B cell (primary cell): ENCODE measurements around the gene KLHL7.

ENCODE experiments used
- EZH2 ChIP-seq: IDR thresholded peaks from 2 replicates; pipeline ENCODE4 v1.6.1; 2012; ENCODE audit warnings: borderline replicate concordance, low read depth, mild to moderate bottlenecking, moderate library complexity, low read length; ENCODE audit not compliant: insufficient read depth, poor library complexity, severe bottlenecking
- TF ChIP-seq, protein P1 (sequence below): fragments of 200-600 bp; IDR thresholded peaks from one replicate; pipeline ENCODE4 v1.8.0; 2022; ENCODE audit warnings: antibody characterized with exemption, mild to moderate bottlenecking

DNA sequence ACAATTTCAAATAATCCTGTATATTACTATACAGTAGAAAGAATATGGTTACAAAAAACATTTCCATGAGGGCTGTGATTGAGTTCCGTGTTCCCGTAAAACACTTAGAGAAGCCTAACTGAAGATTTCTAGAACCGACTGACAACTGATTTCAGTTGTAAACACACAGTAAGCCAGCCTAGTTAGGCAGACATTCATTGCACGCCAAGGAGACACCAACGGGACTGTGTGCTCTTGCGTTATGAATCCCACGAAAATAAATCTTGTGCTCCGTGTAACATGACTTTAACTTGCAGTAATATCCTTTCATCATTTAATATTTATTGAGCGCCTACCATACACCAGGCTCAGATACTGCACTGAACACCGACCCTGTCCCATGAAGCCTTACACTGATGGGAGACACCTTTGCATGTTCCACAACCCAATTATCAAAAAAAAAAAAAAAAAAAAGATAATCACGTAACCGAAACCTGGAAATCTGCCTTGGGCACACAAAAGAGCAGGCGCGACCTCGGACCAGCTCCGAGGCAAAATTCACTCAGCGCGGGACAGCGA is 420 bp upstream of the KLHL7 start:
- TF ChIP-seq, protein P1, sequence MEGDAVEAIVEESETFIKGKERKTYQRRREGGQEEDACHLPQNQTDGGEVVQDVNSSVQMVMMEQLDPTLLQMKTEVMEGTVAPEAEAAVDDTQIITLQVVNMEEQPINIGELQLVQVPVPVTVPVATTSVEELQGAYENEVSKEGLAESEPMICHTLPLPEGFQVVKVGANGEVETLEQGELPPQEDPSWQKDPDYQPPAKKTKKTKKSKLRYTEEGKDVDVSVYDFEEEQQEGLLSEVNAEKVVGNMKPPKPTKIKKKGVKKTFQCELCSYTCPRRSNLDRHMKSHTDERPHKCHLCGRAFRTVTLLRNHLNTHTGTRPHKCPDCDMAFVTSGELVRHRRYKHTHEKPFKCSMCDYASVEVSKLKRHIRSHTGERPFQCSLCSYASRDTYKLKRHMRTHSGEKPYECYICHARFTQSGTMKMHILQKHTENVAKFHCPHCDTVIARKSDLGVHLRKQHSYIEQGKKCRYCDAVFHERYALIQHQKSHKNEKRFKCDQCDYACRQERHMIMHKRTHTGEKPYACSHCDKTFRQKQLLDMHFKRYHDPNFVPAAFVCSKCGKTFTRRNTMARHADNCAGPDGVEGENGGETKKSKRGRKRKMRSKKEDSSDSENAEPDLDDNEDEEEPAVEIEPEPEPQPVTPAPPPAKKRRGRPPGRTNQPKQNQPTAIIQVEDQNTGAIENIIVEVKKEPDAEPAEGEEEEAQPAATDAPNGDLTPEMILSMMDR: no peak
- TF ChIP-seq EZH2: no peak
